Measurements from ENCODE around the gene GARNL3.

Gene GARNL3

DNA sequence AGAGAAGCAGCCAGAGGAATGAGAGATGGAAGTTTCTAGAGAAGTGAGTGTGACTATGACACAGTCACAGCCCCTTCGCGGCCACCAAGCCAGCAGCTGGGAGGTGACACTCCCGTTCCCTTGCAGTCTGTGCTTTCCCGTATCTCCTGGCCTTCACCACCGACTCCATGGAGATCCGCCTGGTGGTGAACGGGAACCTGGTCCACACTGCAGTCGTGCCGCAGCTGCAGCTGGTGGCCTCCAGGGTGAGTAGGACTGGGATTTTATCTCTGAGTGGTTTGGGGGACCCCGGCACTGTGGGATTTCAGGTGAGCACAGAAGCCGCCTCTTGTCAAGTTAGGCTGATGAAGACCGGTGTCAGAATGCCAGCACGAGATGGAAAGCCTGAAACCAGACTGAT is 120.3 kb downstream of the GARNL3 start (continued):
- TF ChIP-seq, protein P1, sequence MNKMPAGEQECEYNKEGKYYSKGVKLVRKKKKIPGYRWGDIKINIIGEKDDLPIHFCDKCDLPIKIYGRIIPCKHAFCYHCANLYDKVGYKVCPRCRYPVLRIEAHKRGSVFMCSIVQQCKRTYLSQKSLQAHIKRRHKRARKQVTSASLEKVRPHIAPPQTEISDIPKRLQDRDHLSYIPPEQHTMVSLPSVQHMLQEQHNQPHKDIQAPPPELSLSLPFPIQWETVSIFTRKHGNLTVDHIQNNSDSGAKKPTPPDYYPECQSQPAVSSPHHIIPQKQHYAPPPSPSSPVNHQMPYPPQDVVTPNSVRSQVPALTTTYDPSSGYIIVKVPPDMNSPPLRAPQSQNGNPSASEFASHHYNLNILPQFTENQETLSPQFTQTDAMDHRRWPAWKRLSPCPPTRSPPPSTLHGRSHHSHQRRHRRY (tag by site-specific recombination; IDR thresholded peaks at IDR 0.05) = no peak
- no peak for TF ChIP-seq OVOL3 (tag by site-specific recombination; IDR thresholded peaks at IDR 0.05)
- no peak for TF ChIP-seq GLIS1 (tag by site-specific recombination; IDR thresholded peaks at IDR 0.05)
- TF ChIP-seq GLI2 (tag by site-specific recombination; IDR thresholded peaks at IDR 0.05; ENCODE audit: borderline replicate concordance, low read depth) = no peak
- TF ChIP-seq ZBTB20 (tag by site-specific recombination; IDR thresholded peaks at IDR 0.05) = no peak
- no peak for TF ChIP-seq ZNF266 (tag by site-specific recombination; IDR thresholded peaks at IDR 0.05; ENCODE audit: low read depth)

DNA sequence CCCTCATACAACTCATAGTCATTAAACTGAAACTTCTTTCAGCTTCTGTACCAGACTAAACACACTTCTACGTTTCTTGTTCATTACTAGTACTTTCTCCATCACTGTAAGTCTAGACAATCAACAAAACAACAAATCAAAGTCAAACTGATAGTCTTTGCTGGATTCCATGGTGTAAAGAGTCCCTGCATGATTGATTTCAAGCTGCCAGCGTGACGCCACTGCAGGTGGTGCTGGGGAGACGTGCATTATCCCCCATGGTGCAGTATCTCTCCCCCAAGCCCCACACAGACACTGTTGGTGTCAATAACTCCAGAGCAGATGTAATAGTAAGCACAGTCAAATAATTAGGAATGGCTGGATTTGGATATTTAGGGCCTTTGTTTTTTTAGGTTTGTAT is 121.7 kb downstream of the GARNL3 start:
- no peaks in the 10 kb centered on the region for H3K36me3 ChIP-seq (ENCODE audit: control insufficient read depth in 2 of 2, insufficient read depth in 1 of 2, low read length in 2 of 2)
- no peaks in the 10 kb centered on the region for H3K9me3 ChIP-seq (ENCODE audit: control insufficient read depth, insufficient read depth, low read depth, low read length)
- H3K4me1 ChIP-seq (ENCODE audit: control insufficient read depth, insufficient read depth, low read length) = peaks cover 12% of the 10 kb centered on the region
- no peak overlapping the region for H3K4me3 ChIP-seq (ENCODE audit: low read depth, low read length)
- ChIA-PET POLR2A (no interaction called here), CTCF (interaction anchor here (0.6 kb wide), 1 partner anchor 745 kb away, joined by 3 read pairs; no protein-coding TSS in a partner anchor)
- peak; percentile 55 for TF ChIP-seq ZIC2 (tag by site-specific recombination; IDR thresholded peaks at IDR 0.05)
- TF ChIP-seq ZBTB7A (tag by site-specific recombination; IDR thresholded peaks at IDR 0.05; ENCODE audit: low read depth) = no peak
- no peak overlapping the region for H3K27ac ChIP-seq (ENCODE audit: extremely low read depth, low read depth, low read length)

DNA sequence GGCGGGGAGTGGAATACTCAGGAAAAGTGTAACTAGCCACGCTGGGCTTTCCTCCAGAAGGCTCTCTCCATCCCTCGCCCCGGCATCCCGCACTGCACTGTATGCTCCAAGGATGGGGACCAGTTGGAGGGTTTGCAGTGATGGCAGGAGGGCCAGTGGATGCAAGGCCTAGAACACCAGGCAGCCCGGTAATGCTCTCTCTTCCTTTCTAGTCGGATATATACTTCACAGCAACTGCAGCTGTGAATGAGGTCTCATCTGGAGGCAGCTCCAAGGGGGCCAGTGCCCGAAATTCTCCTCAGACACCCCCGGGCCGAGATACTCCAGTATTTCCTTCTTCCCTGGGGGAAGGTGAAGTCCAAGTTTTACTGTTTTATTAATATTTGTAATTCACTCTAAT is 122.4 kb downstream of the GARNL3 start:
- no peak overlapping the region for H3K27ac ChIP-seq (ENCODE audit: extremely low read depth, low read depth, low read length)
- H3K4me3 ChIP-seq (ENCODE audit: low read depth, low read length) = no peak overlapping the region
- H3K4me1 ChIP-seq (ENCODE audit: control insufficient read depth, insufficient read depth, low read length) = peaks cover 12% of the 10 kb centered on the region
- H3K9me3 ChIP-seq (ENCODE audit: control insufficient read depth, insufficient read depth, low read depth, low read length) = no peaks in the 10 kb centered on the region
- ChIA-PET CTCF (no interaction called here), POLR2A (interaction anchor here (0.7 to 1.9 kb wide), 3 partner anchors 9 to 152 kb away, joined by 4 to 50 read pairs (median 4); partner anchors contain the start of gene SLC2A8)
- H3K36me3 ChIP-seq (ENCODE audit: control insufficient read depth in 2 of 2, insufficient read depth in 1 of 2, low read length in 2 of 2) = no peaks in the 10 kb centered on the region
- TF ChIP-seq ZNF776 (tag by site-specific recombination; IDR thresholded peaks at IDR 0.05; ENCODE audit: borderline replicate concordance) = no peak

DNA sequence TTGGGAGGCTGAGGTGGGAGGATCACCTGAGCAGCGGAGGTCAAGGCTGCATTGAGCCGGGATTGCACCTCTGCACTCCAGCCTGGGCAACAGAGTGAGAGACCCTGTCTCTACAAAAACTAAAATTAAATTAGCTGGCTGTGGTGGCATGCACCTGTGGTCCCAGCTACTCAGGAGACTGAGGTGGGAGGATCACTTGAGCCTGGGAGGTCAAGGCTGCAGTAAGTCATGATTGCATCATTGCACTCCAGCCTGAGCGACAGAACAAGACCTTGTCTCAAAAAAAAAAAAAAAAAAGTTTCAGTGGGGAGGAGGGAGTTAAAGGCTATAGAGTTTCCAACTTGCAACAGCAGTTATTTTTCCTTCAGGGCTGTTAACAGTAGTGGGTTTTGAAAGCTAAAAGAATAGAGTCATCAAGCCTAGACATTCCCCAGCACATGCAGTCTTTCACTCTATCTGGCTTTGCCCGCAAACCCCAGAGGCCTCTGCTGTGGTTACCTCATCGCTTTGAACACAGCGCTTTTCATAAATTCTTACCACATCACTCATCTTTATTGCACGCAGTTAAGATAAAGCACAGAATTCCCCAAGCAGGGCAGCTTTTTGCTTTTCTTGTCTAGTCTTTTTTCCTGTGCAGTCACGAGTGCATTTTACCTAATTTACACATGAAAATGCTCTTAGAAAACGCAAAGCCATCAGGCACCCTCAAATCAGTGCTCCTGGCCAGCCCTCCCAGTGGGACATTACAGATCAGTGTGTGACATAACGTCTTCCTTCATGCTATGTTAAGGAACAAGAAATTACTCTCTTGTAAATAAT is 123.7 kb downstream of the GARNL3 start:
- no peaks in the 10 kb centered on the region for H3K9me3 ChIP-seq (ENCODE audit: control insufficient read depth, insufficient read depth, low read depth, low read length)
- CTCF ChIA-PET = interaction anchor here (0.6 to 1.2 kb wide), 5 partner anchors 8 to 173 kb away, joined by 3 to 8 read pairs (median 4); partner anchors contain the start of gene SLC2A8
- peak overlapping the region; percentile 53 for H3K27ac ChIP-seq (ENCODE audit: extremely low read depth, low read depth, low read length)
- TF ChIP-seq ZNF426 (tag by site-specific recombination; IDR thresholded peaks at IDR 0.05) (no peak), KLF10 (tag by site-specific recombination; IDR thresholded peaks at IDR 0.05) (peak; percentile 92), MEIS1 (CRISPR knock-in tag; IDR thresholded peaks at IDR 0.05; ENCODE audit: borderline replicate concordance) (peak; percentile 76; the same call in 1 of the 2 replicates), HOXD13 (CRISPR knock-in tag; IDR thresholded peaks at IDR 0.05; ENCODE audit: borderline replicate concordance) (peak; percentile 97), ZNF654 (tag by site-specific recombination; IDR thresholded peaks at IDR 0.05; ENCODE audit: low read depth) (0 out of 2 replicates have a peak, but pooled peaks have one; percentile 8), ZBTB21 (tag by site-specific recombination; IDR thresholded peaks at IDR 0.05) (peak; percentile 86), SP3 (tag by site-specific recombination; IDR thresholded peaks at IDR 0.05) (no peak), ZNF24 (tag by site-specific recombination; IDR thresholded peaks at IDR 0.05) (peak; percentile 96), ZNF501 (tag by site-specific recombination; IDR thresholded peaks at IDR 0.05) (no peak; the same call in none of the 2 replicates), ZNF292 (tag by site-specific recombination; IDR thresholded peaks at IDR 0.05; ENCODE audit: borderline replicate concordance, low read depth) (no peak), ZNF239 (tag by site-specific recombination; IDR thresholded peaks at IDR 0.05) (no peak), ZFP69B (tag by site-specific recombination; IDR thresholded peaks at IDR 0.05) (peak; percentile 69), ZIC2 (tag by site-specific recombination; IDR thresholded peaks at IDR 0.05) (peak; percentile 91), ZNF341 (tag by site-specific recombination; IDR thresholded peaks at IDR 0.05; ENCODE audit: low read depth) (peak; percentile 79)
- TF ChIP-seq, protein P2, sequence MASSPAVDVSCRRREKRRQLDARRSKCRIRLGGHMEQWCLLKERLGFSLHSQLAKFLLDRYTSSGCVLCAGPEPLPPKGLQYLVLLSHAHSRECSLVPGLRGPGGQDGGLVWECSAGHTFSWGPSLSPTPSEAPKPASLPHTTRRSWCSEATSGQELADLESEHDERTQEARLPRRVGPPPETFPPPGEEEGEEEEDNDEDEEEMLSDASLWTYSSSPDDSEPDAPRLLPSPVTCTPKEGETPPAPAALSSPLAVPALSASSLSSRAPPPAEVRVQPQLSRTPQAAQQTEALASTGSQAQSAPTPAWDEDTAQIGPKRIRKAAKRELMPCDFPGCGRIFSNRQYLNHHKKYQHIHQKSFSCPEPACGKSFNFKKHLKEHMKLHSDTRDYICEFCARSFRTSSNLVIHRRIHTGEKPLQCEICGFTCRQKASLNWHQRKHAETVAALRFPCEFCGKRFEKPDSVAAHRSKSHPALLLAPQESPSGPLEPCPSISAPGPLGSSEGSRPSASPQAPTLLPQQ (tag by site-specific recombination; IDR thresholded peaks at IDR 0.05) = peak; percentile 74; the same call in 1 of the 2 replicates
- TF ChIP-seq, protein P3, sequence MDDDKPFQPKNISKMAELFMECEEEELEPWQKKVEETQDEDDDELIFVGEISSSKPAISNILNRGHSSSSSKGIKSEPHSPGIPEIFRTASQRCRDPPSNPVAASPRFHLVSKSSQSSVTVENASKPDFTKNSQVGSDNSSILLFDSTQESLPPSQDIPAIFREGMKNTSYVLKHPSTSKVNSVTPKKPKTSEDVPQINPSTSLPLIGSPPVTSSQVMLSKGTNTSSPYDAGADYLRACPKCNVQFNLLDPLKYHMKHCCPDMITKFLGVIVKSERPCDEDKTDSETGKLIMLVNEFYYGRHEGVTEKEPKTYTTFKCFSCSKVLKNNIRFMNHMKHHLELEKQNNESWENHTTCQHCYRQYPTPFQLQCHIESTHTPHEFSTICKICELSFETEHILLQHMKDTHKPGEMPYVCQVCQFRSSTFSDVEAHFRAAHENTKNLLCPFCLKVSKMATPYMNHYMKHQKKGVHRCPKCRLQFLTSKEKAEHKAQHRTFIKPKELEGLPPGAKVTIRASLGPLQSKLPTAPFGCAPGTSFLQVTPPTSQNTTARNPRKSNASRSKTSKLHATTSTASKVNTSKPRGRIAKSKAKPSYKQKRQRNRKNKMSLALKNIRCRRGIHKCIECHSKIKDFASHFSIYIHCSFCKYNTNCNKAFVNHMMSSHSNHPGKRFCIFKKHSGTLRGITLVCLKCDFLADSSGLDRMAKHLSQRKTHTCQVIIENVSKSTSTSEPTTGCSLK (tag by site-specific recombination; IDR thresholded peaks at IDR 0.05) = no peak

More for the DNA sequence above, 123.7 kb downstream of the GARNL3 start:
- Histone ChIP-seq H3K4me3 (ENCODE audit: low read depth, low read length) (no peak overlapping the region), H3K4me1 (ENCODE audit: control insufficient read depth, insufficient read depth, low read length) (peaks cover 12% of the 10 kb centered on the region), H3K36me3 (ENCODE audit: control insufficient read depth in 2 of 2, insufficient read depth in 1 of 2, low read length in 2 of 2) (no peaks in the 10 kb centered on the region)
- POLR2A ChIA-PET = interaction anchor here (0.7 to 1.9 kb wide), 11 partner anchors 9 to 223 kb away, joined by 3 to 50 read pairs (median 4); partner anchors contain the start of genes LRSAM1, RPL12, SLC2A8 and STXBP1
